Measurements from ENCODE around the gene PTPRO.

- TF ChIP-seq, protein P1, sequence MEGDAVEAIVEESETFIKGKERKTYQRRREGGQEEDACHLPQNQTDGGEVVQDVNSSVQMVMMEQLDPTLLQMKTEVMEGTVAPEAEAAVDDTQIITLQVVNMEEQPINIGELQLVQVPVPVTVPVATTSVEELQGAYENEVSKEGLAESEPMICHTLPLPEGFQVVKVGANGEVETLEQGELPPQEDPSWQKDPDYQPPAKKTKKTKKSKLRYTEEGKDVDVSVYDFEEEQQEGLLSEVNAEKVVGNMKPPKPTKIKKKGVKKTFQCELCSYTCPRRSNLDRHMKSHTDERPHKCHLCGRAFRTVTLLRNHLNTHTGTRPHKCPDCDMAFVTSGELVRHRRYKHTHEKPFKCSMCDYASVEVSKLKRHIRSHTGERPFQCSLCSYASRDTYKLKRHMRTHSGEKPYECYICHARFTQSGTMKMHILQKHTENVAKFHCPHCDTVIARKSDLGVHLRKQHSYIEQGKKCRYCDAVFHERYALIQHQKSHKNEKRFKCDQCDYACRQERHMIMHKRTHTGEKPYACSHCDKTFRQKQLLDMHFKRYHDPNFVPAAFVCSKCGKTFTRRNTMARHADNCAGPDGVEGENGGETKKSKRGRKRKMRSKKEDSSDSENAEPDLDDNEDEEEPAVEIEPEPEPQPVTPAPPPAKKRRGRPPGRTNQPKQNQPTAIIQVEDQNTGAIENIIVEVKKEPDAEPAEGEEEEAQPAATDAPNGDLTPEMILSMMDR (IDR thresholded peaks at IDR 0.05), result no peak
- TF ChIP-seq POLR2A (IDR thresholded peaks at IDR 0.05), result no peak
Measured at GRCh38 chr12:15555446-15555845, 233.1 kb downstream of the PTPRO start.
